Activated T-cell treated with anti-CD3 and anti-CD28 coated beads, Interleukin-2, amount 50 U/mL, for 1 hour (primary cell): ENCODE measurements around the gene SFXN3.
"Not testable (repeated sequence)": the region's sequence is repeated elsewhere in the genome, so short reads cannot be mapped to it uniquely, and the experiment has no call there.

Experiments used
- DNase-seq: peaks from one replicate; pipeline ENCODE4 v3.0.0-alpha.2; 2020

The SFXN3 gene

GRCh38 chr10:101016814-101017213 lies 14.2 kb upstream of the SFXN3 start:
- no peak for DNase-seq

DNA sequence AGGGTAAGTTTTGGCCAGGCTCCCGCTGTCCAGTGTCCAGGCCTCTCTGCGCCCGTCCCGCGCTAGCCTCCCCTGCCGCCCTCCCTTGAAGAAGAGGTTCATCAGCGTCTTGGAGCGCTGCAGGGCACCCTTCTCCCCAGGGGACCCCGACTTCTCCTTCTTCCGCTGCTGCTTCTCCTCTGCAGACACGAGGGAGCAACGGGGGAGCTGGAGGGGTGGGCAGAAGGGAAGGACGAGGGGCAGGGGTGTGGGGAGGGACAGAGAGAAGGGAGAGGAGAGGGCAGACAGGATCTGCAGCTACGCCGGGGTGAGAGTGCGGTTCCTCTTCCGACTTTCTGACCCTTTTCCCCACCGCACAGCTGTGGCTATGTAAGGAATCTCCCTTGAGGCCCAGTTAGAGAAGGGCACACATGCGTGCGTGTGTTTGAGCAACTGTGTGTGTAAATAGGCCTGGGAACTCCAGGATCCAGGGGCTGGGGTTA lies 12.9 kb upstream of the SFXN3 start:
- no peak for DNase-seq

DNA sequence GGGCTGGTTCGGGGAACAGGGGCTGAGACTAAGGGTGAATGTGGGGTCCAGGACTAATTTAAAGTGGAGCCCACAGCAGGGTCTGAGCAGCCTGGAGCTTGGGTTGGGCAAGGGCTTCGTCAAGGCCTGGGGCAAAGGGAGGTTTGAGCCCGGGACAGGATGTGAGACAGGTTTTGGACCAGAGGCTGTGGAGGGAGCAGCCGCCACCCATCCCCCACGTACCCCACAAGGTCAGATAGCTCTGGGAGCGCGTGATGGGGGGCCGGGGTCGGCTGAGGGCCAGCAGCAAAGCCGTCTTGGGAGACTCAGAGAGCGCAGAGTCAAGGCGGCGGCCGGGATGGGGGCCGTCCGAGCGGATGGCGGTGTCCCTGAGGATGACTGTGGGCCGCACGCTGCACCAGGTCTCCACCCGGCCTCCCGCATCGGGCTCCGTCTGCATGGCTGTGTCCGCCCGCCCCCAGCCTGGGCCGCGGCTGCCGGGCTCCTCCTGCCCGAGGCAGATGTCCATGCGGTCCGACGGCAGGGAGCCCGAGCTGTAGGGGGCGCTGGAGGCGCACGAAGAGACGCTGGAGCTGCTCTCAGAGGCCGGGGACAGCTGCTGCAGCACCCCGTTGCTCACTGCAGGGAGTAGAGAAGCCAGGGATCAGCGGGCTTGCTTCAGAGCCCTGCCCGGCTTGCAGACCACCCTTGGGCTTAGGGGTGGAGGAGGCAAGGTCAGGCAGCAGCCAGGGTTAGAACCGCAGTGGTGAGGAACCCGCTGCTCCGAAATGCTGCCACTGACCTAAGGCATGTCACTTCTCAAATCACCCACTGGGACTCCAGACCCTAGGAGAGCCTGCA lies 12.2 kb upstream of the SFXN3 start:
- DNase-seq: peak; percentile 79

- no peak for DNase-seq
Measured at GRCh38 chr10:101019440-101019703, 11.7 kb upstream of the SFXN3 start.

GRCh38 chr10:101020427-101021075 lies 10.5 kb upstream of the SFXN3 start:
- no peak for DNase-seq

- no peak for DNase-seq
Measured at GRCh38 chr10:101021239-101021638, 9.8 kb upstream of the SFXN3 start.

- DNase-seq: no peak
Measured at GRCh38 chr10:101021692-101022251, 9.3 kb upstream of the SFXN3 start.

GRCh38 chr10:101022967-101023705 lies 7.9 kb upstream of the SFXN3 start:
- DNase-seq: no peak

- DNase-seq: no peak
Measured at GRCh38 chr10:101027106-101027720, 3.8 kb upstream of the SFXN3 start.

DNA sequence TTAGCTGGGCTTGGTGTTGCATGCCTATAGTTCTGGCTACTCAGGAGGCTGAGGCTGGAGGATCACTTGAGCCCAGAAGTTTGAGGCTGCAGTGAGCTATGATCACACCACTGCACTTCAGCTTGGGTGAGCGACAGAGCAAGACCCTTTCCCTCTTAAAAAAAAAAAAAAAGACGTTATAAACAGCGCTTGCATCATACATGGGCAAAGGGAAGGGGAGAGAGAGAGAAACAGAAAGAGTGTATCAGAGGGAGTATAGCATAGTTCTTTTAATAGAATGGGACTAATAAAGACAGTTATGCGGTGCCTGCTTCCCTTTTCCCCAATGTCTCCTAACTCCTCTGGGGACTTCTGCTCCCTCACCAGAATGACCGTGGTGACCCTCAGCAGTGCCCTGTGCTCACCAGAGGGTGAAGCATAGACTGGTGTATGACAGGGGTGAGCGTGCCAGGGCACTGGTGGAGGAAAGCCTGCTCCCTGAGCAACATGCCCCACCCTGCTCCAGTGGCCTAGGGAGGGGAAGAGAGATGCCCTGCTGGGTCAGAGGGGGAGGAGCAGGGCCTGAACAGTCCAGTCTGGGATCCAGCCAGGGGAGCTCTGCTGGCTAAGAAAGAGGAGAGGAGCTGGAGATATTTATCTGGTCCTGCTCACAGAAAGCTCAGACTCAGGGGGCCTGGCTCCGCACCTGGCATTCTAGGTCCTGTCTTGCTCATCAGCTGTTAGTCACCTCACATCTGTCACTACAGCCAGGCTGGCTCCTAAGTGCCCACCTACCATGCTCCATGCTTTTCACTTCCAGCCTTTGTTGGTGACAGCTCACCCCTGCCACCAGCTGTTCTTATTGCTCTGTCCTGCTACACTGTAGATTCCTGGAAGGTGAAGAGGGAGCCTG lies 2.3 kb upstream of the SFXN3 start:
- DNase-seq: no peak

DNA sequence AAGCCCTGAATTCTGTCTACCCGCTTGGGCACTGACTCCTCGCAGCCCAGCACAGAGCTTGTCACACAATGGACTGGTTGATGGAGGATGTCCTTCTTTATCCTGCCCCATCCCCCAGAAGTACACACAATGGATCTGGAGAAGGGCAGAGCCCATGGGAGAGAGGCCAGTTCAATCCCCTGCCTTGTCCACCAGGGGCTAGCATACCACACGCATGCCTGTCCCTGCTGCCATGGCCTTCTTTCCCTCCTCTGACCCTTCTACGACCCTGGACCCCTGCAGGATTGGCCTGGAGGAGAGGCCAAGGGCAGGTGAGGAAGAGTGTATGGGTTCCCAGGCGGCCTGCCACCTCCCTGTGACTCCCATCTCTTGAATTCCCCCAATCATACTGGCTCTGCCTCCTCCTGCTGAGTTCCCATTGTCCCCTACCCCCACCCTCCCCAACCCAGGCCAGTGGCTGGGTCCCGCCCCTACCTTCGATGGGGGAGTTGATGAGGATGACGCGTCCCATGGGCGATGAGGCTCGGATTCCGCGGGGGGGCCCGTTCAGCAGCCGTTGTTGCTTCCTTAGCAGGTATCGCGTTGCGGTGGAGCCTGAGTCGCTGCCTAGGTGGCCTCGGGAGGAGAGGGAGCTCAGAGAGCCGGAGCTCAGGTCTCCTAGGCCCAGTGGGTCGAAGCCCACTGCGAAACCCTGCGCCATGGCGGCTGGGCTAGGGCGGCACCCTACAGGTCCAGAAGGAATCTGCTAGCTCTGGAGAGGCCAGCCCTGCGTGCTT lies 1.3 kb upstream of the SFXN3 start:
- DNase-seq: no peak

DNA sequence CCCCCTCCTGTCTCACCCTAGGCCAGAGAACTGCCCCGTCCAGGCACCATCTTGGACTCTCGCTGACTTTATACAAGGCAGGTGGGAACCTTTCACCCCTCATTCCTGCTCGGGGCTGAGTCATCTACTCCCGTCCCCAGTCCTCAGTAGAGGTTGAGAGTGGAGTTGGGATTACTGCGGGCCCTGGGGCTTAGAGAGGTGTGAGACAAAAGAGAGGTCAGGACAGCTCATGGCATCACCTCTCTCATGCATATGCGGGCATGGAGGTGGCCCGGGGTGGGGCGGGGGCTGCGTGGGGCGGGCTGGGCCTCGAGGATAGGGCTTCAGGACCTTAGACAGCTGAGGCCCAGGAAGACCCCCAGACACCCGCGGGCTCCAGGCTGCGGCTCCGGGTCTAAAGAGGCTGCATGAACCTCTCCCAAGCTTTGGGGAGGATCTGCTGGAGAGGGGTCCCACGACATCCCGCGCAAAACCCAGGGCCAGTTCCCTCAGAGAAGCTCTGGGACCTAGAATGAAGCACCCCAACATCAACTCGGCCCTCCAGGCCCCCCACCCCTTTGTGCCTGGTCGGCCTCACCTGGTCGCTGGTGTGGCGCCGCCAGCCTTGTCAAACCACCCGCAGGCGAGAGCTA lies 422 bp upstream of the SFXN3 start:
- DNase-seq: no peak

DNA sequence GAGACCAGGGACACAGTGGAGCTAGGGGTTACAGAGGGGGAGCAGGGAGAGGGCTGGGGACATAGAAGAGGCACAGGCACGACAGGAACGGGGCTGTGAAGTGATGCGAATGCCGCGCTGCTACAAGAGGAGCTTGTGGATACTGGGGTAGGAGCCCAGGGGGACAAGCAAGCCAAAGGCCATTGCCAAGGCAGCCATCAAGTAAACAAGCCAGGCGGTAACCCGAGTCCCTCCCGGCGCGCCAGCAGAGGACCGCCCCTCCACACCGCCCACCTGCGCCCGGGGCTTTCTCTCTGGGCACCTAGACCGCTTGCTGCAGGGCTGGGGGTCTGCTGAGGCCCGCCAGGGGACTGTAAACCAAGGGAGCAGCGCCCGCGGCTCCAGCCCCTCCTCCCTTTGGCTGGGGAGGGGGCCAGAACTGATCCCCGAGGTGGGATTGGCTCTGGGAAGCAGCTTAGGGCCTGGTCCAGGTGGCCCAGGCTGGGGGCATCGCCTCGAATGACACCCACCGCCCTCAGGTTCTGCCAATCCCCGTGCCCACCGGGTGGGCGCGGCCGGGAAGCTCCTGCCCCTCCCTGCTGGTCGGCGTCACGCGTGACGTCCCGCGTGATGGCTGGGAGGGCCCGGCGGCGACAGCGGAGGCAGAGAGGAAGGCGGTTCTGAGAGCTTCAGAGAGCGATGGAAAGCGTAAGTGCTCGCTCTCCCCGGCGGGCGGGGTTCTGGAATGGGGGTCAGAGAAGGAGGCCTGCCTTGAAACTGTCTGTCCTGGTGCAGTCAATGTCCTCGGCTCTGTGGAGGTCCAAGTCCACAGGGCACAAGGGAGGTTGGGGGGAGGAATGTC lies 982 bp downstream of the SFXN3 start:
- DNase-seq: peak; percentile 89

GRCh38 chr10:101032637-101033224 lies 1.7 kb downstream of the SFXN3 start:
- DNase-seq: no peak

- no peak for DNase-seq
Measured at GRCh38 chr10:101033276-101033675, 2.2 kb downstream of the SFXN3 start.

DNA sequence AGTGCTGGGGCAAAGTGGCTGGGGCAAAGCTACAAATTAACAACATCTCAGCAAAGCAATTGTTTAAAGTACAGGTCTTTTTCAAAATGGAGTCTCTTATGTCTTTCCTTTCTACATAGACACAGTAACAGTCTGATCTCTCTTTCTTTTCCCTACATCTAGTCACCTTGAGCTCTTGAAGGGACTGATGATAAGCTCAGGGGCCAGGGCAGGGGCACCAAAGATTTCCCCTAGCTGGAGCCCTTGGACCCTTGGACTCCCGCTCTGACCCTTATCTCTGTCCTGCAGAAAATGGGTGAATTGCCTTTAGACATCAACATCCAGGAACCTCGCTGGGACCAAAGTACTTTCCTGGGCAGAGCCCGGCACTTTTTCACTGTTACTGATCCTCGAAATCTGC lies 3.4 kb downstream of the SFXN3 start:
- not testable (repeated sequence) for DNase-seq

DNA sequence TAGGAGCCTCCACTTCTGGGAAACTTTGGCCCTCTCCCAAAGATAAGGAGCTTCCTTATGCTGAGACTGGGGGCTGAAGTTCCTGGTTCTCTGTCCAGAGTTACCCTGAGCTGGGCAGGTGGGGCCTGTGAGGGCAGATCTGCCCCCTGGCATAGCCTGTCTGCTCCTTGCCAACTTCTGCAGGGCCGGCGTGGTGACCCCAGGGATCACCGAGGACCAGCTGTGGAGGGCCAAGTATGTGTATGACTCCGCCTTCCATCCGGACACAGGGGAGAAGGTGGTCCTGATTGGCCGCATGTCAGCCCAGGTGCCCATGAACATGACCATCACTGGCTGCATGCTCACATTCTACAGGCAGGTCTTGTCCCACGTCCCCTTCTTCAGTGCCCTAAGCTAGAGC lies 4.3 kb downstream of the SFXN3 start:
- DNase-seq: no peak

DNA sequence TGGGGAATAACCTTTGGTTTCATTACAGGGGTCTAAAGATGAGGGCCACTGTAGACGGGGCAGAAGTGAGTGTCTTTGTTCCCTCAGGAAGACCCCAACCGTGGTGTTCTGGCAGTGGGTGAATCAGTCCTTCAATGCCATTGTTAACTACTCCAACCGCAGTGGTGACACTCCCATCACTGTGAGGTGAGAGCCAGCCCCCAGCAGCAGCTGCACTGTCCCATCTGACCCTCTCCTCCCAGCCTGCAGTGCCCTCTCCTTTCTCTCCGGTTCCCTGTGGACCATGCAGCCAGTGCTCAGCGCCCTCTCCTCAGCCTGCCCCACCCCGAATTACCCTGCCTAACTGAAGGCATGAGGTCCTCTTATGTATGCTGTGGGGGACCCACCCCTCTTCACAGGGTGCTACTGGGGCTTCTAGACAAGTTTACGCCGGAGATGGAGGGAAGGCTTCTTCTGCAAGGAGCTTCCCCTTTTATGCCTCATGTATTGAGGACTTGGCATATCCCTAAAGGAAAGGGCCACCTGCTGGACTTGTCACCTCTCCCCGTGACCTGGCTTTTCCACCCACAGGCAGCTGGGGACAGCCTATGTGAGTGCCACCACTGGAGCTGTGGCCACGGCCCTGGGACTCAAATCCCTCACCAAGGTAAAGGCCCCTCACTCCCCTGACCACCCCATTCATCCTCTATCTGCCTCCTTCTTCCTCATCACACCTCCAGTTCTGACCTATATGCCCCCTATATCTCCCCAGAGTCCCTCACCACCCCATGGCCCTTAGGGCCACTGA lies 5.1 kb downstream of the SFXN3 start:
- no peak for DNase-seq

DNA sequence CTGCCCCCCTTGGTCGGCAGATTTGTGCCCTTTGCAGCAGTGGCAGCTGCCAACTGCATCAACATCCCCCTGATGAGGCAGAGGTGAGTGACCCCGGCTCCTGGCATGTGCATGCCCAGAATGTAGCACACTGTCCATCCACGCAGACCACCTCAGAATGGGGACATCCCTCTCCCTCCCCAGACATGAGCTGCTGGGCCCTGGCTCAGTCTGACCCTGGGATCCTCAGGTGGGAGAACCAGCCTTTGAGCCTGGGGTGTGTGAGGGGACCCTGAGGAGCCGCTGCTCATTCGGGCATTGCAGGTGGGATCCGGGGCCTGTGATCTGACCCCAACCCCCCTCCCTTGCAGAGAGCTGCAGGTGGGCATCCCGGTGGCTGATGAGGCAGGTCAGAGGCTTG lies 5.7 kb downstream of the SFXN3 start:
- no peak for DNase-seq
